Trophoblast cell (in vitro differentiated cells and primary cell): ENCODE measurements around the gene LYZ.

ENCODE experiments used
- DNase-seq, 2 donors: peaks; one replicate each; pipeline ENCODE4 v3.0.0-alpha.2; 2016
- H2AFZ ChIP-seq: 2 replicates; pipeline ENCODE4 v1.6.1; 2013; ENCODE audit warnings: low read length, moderate library complexity, mild to moderate bottlenecking; ENCODE audit not compliant: insufficient read depth, poor library complexity
- H2AK5ac ChIP-seq: 2 replicates; pipeline ENCODE4 v1.6.1; 2013; ENCODE audit warnings: mild to moderate bottlenecking, low read length
- H2BK120ac ChIP-seq: 2 replicates; pipeline ENCODE4 v1.6.1; 2013; ENCODE audit warnings: low read length, mild to moderate bottlenecking, moderate library complexity; ENCODE audit not compliant: insufficient read depth, poor library complexity
- H2BK12ac ChIP-seq: 2 replicates; pipeline ENCODE4 v1.6.1; 2013; ENCODE audit warnings: mild to moderate bottlenecking, low read length, moderate library complexity
- H2BK5ac ChIP-seq: 2 replicates; pipeline ENCODE4 v1.6.1; 2013; ENCODE audit warnings: low read length, low read depth, moderate library complexity, mild to moderate bottlenecking; ENCODE audit not compliant: poor library complexity
- H3K14ac ChIP-seq: 2 replicates; pipeline ENCODE4 v1.6.1; 2013; ENCODE audit warnings: mild to moderate bottlenecking, low read length
- H3K18ac ChIP-seq: 2 replicates; pipeline ENCODE4 v1.6.1; 2013; ENCODE audit warnings: mild to moderate bottlenecking, low read length
- H3K23ac ChIP-seq: 2 replicates; pipeline ENCODE4 v1.6.1; 2013; ENCODE audit warnings: low read length
- H3K27ac ChIP-seq: 2 replicates; pipeline ENCODE4 v1.5.1; 2013; ENCODE audit warnings: low read depth, mild to moderate bottlenecking, inconsistent platforms, low read length, moderate library complexity
- H3K27me3 ChIP-seq: 2 replicates; pipeline ENCODE4 v1.6.1; 2013; ENCODE audit warnings: inconsistent platforms, mild to moderate bottlenecking, low read length, moderate library complexity; ENCODE audit not compliant: insufficient read depth
- H3K36me3 ChIP-seq, 2 experiments: 1 replicate in 1 of 2; 2 replicates in 1 of 2; pipeline ENCODE4 v1.6.1; 2013; ENCODE audit warnings: low read length in 2 of 2, mild to moderate bottlenecking in 2 of 2, moderate library complexity in 1 of 2; ENCODE audit not compliant: insufficient read depth in 2 of 2, control insufficient read depth in 1 of 2
- H3K4ac ChIP-seq: 2 replicates; pipeline ENCODE4 v1.6.1; 2013; ENCODE audit warnings: low read depth, mild to moderate bottlenecking, low read length, moderate library complexity
- H3K4me1 ChIP-seq, 2 experiments: 1 replicate in 1 of 2; 2 replicates in 1 of 2; pipeline ENCODE4 v1.6.1; 2013; ENCODE audit warnings: low read length in 2 of 2, mild to moderate bottlenecking in 2 of 2, moderate library complexity in 1 of 2; ENCODE audit not compliant: insufficient read depth in 2 of 2, control insufficient read depth in 1 of 2
- H3K4me2 ChIP-seq: 2 replicates; pipeline ENCODE4 v1.6.1; 2013; ENCODE audit warnings: inconsistent platforms, mild to moderate bottlenecking, low read length, moderate library complexity
- H3K4me3 ChIP-seq: 2 replicates; pipeline ENCODE4 v1.5.1; 2013; ENCODE audit warnings: mild to moderate bottlenecking, low read depth, low read length, inconsistent platforms
- H3K79me1 ChIP-seq: one replicate; pipeline ENCODE4 v1.6.1; 2013; ENCODE audit warnings: low read length
- H3K79me2 ChIP-seq: 2 replicates; pipeline ENCODE4 v1.6.1; 2013; ENCODE audit warnings: low read length, mild to moderate bottlenecking; ENCODE audit not compliant: control insufficient read depth, insufficient read depth, poor library complexity
- H3K9ac ChIP-seq: 2 replicates; pipeline ENCODE4 v1.6.1; 2013; ENCODE audit warnings: mild to moderate bottlenecking, low read length
- H3K9me3 ChIP-seq: 2 replicates; pipeline ENCODE4 v1.6.1; 2013; ENCODE audit warnings: low read depth, mild to moderate bottlenecking, control low read depth, inconsistent platforms, low read length; ENCODE audit not compliant: insufficient read depth
- H4K12ac ChIP-seq: 2 replicates; pipeline ENCODE4 v1.6.1; 2013; ENCODE audit warnings: low read depth, mild to moderate bottlenecking, low read length, moderate library complexity
- H4K8ac ChIP-seq: 2 replicates; pipeline ENCODE4 v1.6.1; 2013; ENCODE audit warnings: low read depth, mild to moderate bottlenecking, low read length, moderate library complexity
- H4K91ac ChIP-seq: one replicate; pipeline ENCODE4 v1.6.1; 2013; ENCODE audit warnings: low read depth, mild to moderate bottlenecking, low read length, moderate library complexity
- WGBS: extraction: QIAGEN DNeasy Blood & Tissue Kit; methylation state at CpG from one replicate; pipeline ENCODE4 v1.1.7; 2013; ENCODE audit warnings: missing lambda C conversion rate; ENCODE audit not compliant: insufficient read length, insufficient coverage; ENCODE audit errors: extremely low coverage; 5-methylcytosine and 5-hydroxymethylcytosine counted together

Gene LYZ

DNA sequence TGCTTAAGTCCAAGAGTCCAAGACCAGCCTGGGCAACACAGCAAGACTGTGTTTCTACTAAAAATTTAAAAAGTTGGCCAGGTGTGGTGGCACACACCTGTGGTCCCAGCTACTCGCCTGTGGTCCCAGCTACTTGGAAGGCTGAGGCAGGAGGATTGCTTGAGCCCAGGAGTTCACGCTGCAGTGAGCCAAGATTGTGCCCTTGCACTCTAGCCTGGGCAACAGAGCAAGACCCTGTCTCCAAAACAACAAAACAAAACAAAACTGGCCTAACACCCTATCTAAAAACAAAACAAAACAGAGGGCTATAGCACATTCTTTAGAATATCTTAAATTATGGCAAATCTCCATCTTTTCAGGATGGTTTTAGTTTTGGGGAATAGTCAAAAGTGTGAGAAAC is 3.1 kb upstream of the LYZ start:
- Histone ChIP-seq H3K27ac (no peak overlapping the region), H3K9ac (no peak overlapping the region), H2AFZ (no peak overlapping the region), H3K36me3 (no peaks in the 10 kb centered on the region), H4K8ac (no peak overlapping the region), H3K4ac (no peak overlapping the region), H2BK120ac (no peak overlapping the region), H2BK5ac (no peak overlapping the region), H3K18ac (no peak overlapping the region), H2AK5ac (no peak overlapping the region), H3K27me3 (no peaks in the 10 kb centered on the region), H3K23ac (no peak overlapping the region), H3K4me2 (no peak overlapping the region), H4K12ac (no peak overlapping the region), H3K4me1 (no peaks in the 10 kb centered on the region), H3K79me2 (no peaks in the 10 kb centered on the region), H3K14ac (no peak overlapping the region), H3K9me3 (no peaks in the 10 kb centered on the region), H2BK12ac (no peak overlapping the region), H3K4me3 (no peak overlapping the region), H3K79me1 (no peaks in the 10 kb centered on the region), H4K91ac (no peak overlapping the region)
- WGBS, result no CpG with 5 or more reads among the region's 2 CpGs
- no peak for DNase-seq

DNA sequence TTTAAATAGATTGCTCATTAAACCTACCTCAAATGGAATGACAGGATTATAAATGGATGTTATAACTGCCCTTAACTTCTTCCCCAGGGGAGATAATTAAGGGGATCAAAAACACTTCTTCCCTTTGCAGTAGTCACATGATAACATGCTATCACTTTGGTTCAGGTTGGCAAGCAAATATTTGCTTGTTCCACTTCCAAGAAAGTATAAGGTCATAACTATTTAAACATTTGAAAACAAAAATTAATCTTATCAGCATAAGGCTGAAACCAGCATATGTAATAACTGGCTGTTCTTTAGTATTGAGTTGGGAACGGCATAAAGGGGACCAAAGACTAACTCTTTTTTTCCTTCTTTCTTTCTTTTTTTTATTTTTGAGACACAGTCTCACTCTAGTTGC is 2.4 kb upstream of the LYZ start:
- Histone ChIP-seq H3K79me1 (no peaks in the 10 kb centered on the region), H3K27me3 (no peaks in the 10 kb centered on the region), H3K23ac (no peak overlapping the region), H2BK12ac (no peak overlapping the region), H3K9ac (no peak overlapping the region), H3K4me3 (no peak overlapping the region), H3K9me3 (no peaks in the 10 kb centered on the region), H4K8ac (no peak overlapping the region), H4K91ac (no peak overlapping the region), H3K27ac (no peak overlapping the region), H3K4me2 (no peak overlapping the region), H3K36me3 (no peaks in the 10 kb centered on the region), H4K12ac (no peak overlapping the region), H2AFZ (no peak overlapping the region), H3K79me2 (no peaks in the 10 kb centered on the region), H2BK5ac (no peak overlapping the region), H2AK5ac (no peak overlapping the region), H3K4me1 (no peaks in the 10 kb centered on the region), H3K18ac (no peak overlapping the region), H2BK120ac (no peak overlapping the region), H3K4ac (no peak overlapping the region), H3K14ac (no peak overlapping the region)
- WGBS, result no CpG with 5 or more reads among the region's 1 CpG
- DNase-seq, result no peak

DNA sequence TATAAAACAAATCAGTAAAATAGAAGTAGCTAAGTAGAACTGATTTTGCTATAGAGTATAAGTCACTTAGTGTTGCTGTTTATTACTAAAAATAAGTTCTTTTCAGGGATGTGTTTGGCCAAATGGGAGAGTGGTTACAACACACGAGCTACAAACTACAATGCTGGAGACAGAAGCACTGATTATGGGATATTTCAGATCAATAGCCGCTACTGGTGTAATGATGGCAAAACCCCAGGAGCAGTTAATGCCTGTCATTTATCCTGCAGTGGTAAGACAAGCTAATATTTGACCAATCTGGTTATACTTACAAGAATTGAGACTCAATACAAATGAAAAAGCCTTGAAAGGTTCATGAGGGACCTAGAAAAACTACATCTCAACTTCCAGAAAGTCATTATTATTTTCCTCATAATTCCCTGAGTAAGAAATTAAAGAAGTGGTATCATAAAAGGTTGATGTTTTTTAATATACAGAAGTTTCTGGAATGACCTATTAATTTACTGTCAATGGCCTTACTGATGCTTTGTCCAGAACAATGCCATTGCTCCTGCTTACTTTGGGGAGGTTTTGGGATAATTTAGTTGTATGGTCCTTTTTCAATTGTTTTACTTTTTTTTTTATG is 1.9 kb downstream of the LYZ start:
- Histone ChIP-seq H3K36me3 (no peaks in the 10 kb centered on the region), H2AFZ (no peak overlapping the region), H3K4me2 (no peak overlapping the region), H3K79me1 (no peaks in the 10 kb centered on the region), H3K79me2 (no peaks in the 10 kb centered on the region), H3K18ac (no peak overlapping the region), H3K4me3 (no peak overlapping the region), H3K14ac (no peak overlapping the region), H3K27ac (no peak overlapping the region), H3K27me3 (no peaks in the 10 kb centered on the region), H3K23ac (no peak overlapping the region), H3K9me3 (no peaks in the 10 kb centered on the region), H4K91ac (no peak overlapping the region), H2AK5ac (no peak overlapping the region), H3K9ac (no peak overlapping the region), H2BK12ac (no peak overlapping the region), H4K12ac (no peak overlapping the region), H3K4ac (no peak overlapping the region), H2BK5ac (no peak overlapping the region), H4K8ac (no peak overlapping the region), H3K4me1 (no peaks in the 10 kb centered on the region), H2BK120ac (no peak overlapping the region)
- no CpG with 5 or more reads among the region's 2 CpGs for WGBS
- no peak for DNase-seq

DNA sequence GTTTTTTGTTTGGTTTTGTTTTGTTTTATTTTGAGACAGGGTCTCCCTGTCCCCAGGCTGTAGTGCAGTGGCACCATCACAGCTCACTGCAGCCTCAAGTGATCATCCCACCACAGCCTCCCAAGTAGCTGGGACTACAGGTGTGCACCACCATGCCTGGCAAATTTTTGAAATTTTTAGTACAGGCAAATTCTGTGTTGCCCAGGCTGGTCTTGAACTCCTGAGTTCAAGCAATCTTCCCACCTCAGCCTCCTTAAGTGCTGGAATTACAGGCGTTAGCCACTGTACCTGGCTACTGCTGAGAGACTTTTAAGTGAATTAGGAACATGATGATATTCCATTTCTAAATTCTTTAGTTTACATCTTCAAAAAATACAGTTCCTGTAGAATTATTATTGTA is 2.6 kb downstream of the LYZ start:
- Histone ChIP-seq H4K91ac (no peak overlapping the region), H2AFZ (no peak overlapping the region), H3K14ac (no peak overlapping the region), H3K18ac (no peak overlapping the region), H4K12ac (no peak overlapping the region), H2BK12ac (no peak overlapping the region), H3K79me1 (no peaks in the 10 kb centered on the region), H4K8ac (no peak overlapping the region), H2AK5ac (no peak overlapping the region), H2BK120ac (no peak overlapping the region), H3K36me3 (no peaks in the 10 kb centered on the region), H3K9me3 (no peaks in the 10 kb centered on the region), H3K4me1 (no peaks in the 10 kb centered on the region), H3K27ac (no peak overlapping the region), H3K27me3 (no peaks in the 10 kb centered on the region), H3K23ac (no peak overlapping the region), H3K4me3 (no peak overlapping the region), H3K4me2 (no peak overlapping the region), H3K79me2 (no peaks in the 10 kb centered on the region), H3K4ac (no peak overlapping the region), H3K9ac (no peak overlapping the region), H2BK5ac (no peak overlapping the region)
- no CpG with 5 or more reads among the region's 1 CpG for WGBS
- no peak for DNase-seq
